ENCODE data around the gene RND1. TPM values are rescaled to one million over a fixed set of nuclear protein-coding genes. Genes with fewer than 3 reads are reported as not detected.

Gene RND1
- total RNA-seq, 2 experiments from 2014 or later, result 4.8 to 5.7 TPM

- DNase-seq, result no peak
- Histone ChIP-seq H3K4me1 (ENCODE audit: insufficient read depth, low read length) (peaks cover 23% of the 10 kb centered on the region), H3K36me3 (ENCODE audit: insufficient read depth, low read length) (no peaks in the 10 kb centered on the region), H3K27me3 (ENCODE audit: control insufficient read depth in 1 of 2, insufficient read depth in 2 of 2, low read length in 2 of 2) (peaks cover 20 to 26% of the 10 kb centered on the region in 2 experiments), H3K4me3 (ENCODE audit: low read length) (peak overlapping the region; percentile 71), H3K9me3 (ENCODE audit: control insufficient read depth in 1 of 2, insufficient read depth in 1 of 2, low read length in 2 of 2) (no peaks in the 10 kb centered on the region), H3K27ac (ENCODE audit: low read depth in 1 of 2, low read length in 2 of 2) (no peak overlapping the region)
- peak overlapping the region; percentile 72 for H3K27ac Mint-ChIP-seq
- intact Hi-C loops (cut with DNase I, micrococcal nuclease), result no loop called here
- ChIA-PET CTCF (interaction anchor here (1.4 to 3.8 kb wide), 6 partner anchors 10 to 122 kb away, joined by 4 to 32 read pairs (median 8); partner anchors contain the start of gene WNT1), POLR2A (interaction anchor here (0.9 to 2.5 kb wide), 11 partner anchors 10 to 131 kb away, joined by 3 to 60 read pairs (median 4); partner anchors contain the start of genes ARF3, DDX23 and FKBP11)
- H3K36me3 Mint-ChIP-seq (ENCODE audit: low read depth), result no peaks in the 10 kb centered on the region
- peak overlapping the region; percentile 90 for H3K4me3 Mint-ChIP-seq
- ATAC-seq (ENCODE audit: poor library complexity), result peak; percentile 45
- peaks cover 28% of the 10 kb centered on the region for H3K4me1 Mint-ChIP-seq (ENCODE audit: low read depth)
- peaks cover 34% of the 10 kb centered on the region for H3K27me3 Mint-ChIP-seq
- no peaks in the 10 kb centered on the region for H3K9me3 Mint-ChIP-seq
- no peak for TF ChIP-seq CTCF (IDR thresholded peaks at IDR 0.05)
These were observed 512 bp upstream of the RND1 start for GRCh38 chr12:48866052-48866711.

DNA sequence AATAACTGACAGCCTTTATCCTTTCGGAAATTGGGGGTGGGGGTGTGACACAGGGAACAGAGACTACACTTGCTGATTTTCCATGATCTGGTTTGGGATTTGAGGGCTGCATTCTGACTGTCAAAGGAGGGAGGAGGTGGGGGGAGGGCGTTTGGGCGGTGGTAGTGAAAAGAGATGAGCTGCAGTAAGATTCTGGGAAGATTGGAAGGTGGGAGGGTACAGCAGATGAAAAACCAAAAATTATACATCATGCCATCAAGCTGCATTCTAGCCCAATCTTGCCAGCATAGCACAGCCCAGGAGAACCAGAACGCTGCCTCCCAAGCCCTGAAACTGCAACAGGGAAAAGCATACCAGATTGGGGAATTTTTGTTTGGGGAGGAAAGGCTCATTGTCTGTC is 2.4 kb downstream of the RND1 start:
- ATAC-seq (ENCODE audit: poor library complexity), result no peak
- Histone ChIP-seq H3K9me3 (ENCODE audit: control insufficient read depth in 1 of 2, insufficient read depth in 1 of 2, low read length in 2 of 2) (no peaks in the 10 kb centered on the region), H3K27ac (ENCODE audit: low read depth in 1 of 2, low read length in 2 of 2) (no peak overlapping the region), H3K4me3 (ENCODE audit: low read length) (no peak overlapping the region), H3K4me1 (ENCODE audit: insufficient read depth, low read length) (peaks cover 23% of the 10 kb centered on the region), H3K27me3 (ENCODE audit: control insufficient read depth in 1 of 2, insufficient read depth in 2 of 2, low read length in 2 of 2) (peaks cover 20 to 30% of the 10 kb centered on the region in 2 experiments), H3K36me3 (ENCODE audit: insufficient read depth, low read length) (no peaks in the 10 kb centered on the region)
- Mint-ChIP-seq H3K9me3 (no peaks in the 10 kb centered on the region), H3K4me3 (no peak overlapping the region), H3K4me1 (ENCODE audit: low read depth) (peaks cover 28% of the 10 kb centered on the region), H3K36me3 (ENCODE audit: low read depth) (no peaks in the 10 kb centered on the region), H3K27me3 (peaks cover 35% of the 10 kb centered on the region), H3K27ac (no peak overlapping the region)
- no peak for TF ChIP-seq CTCF (IDR thresholded peaks at IDR 0.05)
- CTCF ChIA-PET, result interaction anchor here (2.1 kb wide), 1 partner anchor 28 kb away, joined by 4 read pairs; no protein-coding TSS in a partner anchor
- DNase-seq, result no peak
- POLR2A ChIA-PET, result no interaction called here
- intact Hi-C loops (cut with DNase I, micrococcal nuclease), result no loop called here

DNA sequence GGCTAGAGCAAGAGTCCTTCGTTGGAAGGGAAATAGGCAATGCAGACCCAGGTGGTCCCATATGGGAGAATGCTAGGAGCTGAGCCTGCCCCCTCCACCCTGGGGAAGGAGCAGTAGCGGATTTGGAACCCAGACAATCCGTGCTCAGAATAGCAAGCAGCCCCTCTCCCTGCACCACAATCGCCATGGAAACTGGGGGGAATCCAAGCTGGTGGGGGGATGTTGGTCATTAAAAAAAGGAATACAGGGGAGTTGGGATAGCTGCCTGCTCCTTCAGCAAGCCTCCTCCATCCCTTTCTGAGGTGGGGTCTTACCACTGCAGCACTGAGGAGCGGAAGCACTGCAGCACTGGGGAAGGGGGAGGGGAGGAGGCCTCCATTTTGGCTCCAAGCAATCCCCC is 2.9 kb downstream of the RND1 start:
- no peaks in the 10 kb centered on the region for H3K9me3 Mint-ChIP-seq
- POLR2A ChIA-PET, result no interaction called here

More for the DNA sequence above, 2.9 kb downstream of the RND1 start:
- peak overlapping the region; percentile 42 for H3K4me3 Mint-ChIP-seq
- no peak overlapping the region for H3K27ac ChIP-seq (ENCODE audit: low read depth in 1 of 2, low read length in 2 of 2)
- peaks cover 23% of the 10 kb centered on the region for H3K4me1 ChIP-seq (ENCODE audit: insufficient read depth, low read length)
- DNase-seq (no peak), ATAC-seq (ENCODE audit: poor library complexity) (no peak)
- peaks cover 28% of the 10 kb centered on the region for H3K4me1 Mint-ChIP-seq (ENCODE audit: low read depth)
- intact Hi-C loops (cut with DNase I, micrococcal nuclease), result no loop called here
- no peaks in the 10 kb centered on the region for H3K36me3 ChIP-seq (ENCODE audit: insufficient read depth, low read length)
- H3K27me3 Mint-ChIP-seq, result peaks cover 35% of the 10 kb centered on the region
- CTCF ChIA-PET, result interaction anchor here (2.1 kb wide), 1 partner anchor 29 kb away, joined by 4 read pairs; no protein-coding TSS in a partner anchor
- peaks cover 20 to 30% of the 10 kb centered on the region in 2 experiments for H3K27me3 ChIP-seq (ENCODE audit: control insufficient read depth in 1 of 2, insufficient read depth in 2 of 2, low read length in 2 of 2)
- no peak overlapping the region for H3K27ac Mint-ChIP-seq
- no peak overlapping the region for H3K4me3 ChIP-seq (ENCODE audit: low read length)
- TF ChIP-seq CTCF (IDR thresholded peaks at IDR 0.05), result no peak
- no peaks in the 10 kb centered on the region for H3K9me3 ChIP-seq (ENCODE audit: control insufficient read depth in 1 of 2, insufficient read depth in 1 of 2, low read length in 2 of 2)
- H3K36me3 Mint-ChIP-seq (ENCODE audit: low read depth), result no peaks in the 10 kb centered on the region

Data from CD4-positive, alpha-beta T cell (primary cell).